NCI-H2171 (cell line): ENCODE results near the gene ODF2L.
A peak's percentile ranks its signal among the peaks of the same experiment; 100 is the strongest.

Experiments used
- DNase-seq: peaks from one replicate; lab custom pipeline; 2025; lab: John Stamatoyannopoulos, UW

The ODF2L gene

GRCh38 chr1:86395751-86396497 lies at the start of gene ODF2L:
Gene ODF2L, minus strand, starts transcription at chr1:86396323. Its CDS starts 9,296 bp downstream, at chr1:86387027.
- peak; percentile 84 for DNase-seq

GRCh38 chr1:86445919-86446318 lies 49.8 kb upstream of the ODF2L start:
- no peak for DNase-seq

- DNase-seq, result no peak
These were observed 45.9 kb upstream of the ODF2L start for GRCh38 chr1:86441997-86442396.

GRCh38 chr1:86441581-86441980 lies 45.5 kb upstream of the ODF2L start:
- DNase-seq, result no peak

GRCh38 chr1:86436041-86436440 lies 39.9 kb upstream of the ODF2L start:
- DNase-seq, result peak; percentile 34

GRCh38 chr1:86435327-86435726 lies 39.2 kb upstream of the ODF2L start:
- DNase-seq, result no peak

- no peak for DNase-seq
These were observed 37.9 kb upstream of the ODF2L start for GRCh38 chr1:86434059-86434458.

- no peak for DNase-seq
These were observed 34.3 kb upstream of the ODF2L start for GRCh38 chr1:86430376-86430775.

- DNase-seq, result no peak
These were observed 33.7 kb upstream of the ODF2L start for GRCh38 chr1:86429835-86430234.

- DNase-seq, result no peak
These were observed 33.1 kb upstream of the ODF2L start for GRCh38 chr1:86429122-86429725.

GRCh38 chr1:86423873-86424272 lies 27.8 kb upstream of the ODF2L start, which contains the start of gene CLCA2:
Gene CLCA2, plus strand, starts transcription at chr1:86424171. Its CDS starts 77 bp downstream, at chr1:86424248.
- DNase-seq, result no peak

GRCh38 chr1:86423473-86423872 lies 27.4 kb upstream of the ODF2L start:
- DNase-seq, result no peak

- DNase-seq, result no peak
These were observed 25.6 kb upstream of the ODF2L start for GRCh38 chr1:86421601-86422280.

- peak; percentile 10 for DNase-seq
These were observed 23.3 kb upstream of the ODF2L start for GRCh38 chr1:86419277-86419903.

GRCh38 chr1:86416343-86416742 lies 20.2 kb upstream of the ODF2L start:
- DNase-seq, result peak; percentile 88

- no peak for DNase-seq
These were observed 14.8 kb upstream of the ODF2L start for GRCh38 chr1:86410879-86411278.

- peak; percentile 87 for DNase-seq
These were observed 13.4 kb upstream of the ODF2L start for GRCh38 chr1:86409416-86410021.

- no peak for DNase-seq
These were observed 371 bp upstream of the ODF2L start for GRCh38 chr1:86396498-86396890.

- no peak for DNase-seq
These were observed 1.7 kb downstream of the ODF2L start for GRCh38 chr1:86394416-86394815.

GRCh38 chr1:86389307-86389706 lies 6.8 kb downstream of the ODF2L start:
- DNase-seq, result no peak

GRCh38 chr1:86388777-86389176 lies 7.3 kb downstream of the ODF2L start:
- no peak for DNase-seq
